Adipose tissue (tissue), 3 donors: ENCODE measurements around the gene CCDC182. TPM values are rescaled to one million over a fixed set of nuclear protein-coding genes. Genes with fewer than 3 reads are reported as not detected.

Experiments
- H3K27ac ChIP-seq: one replicate; pipeline ENCODE4 v1.5.1; 2013; ENCODE audit warnings: low read depth, low read length
- WGBS, 3 donors: extraction: QIAGEN DNeasy Blood & Tissue Kit; methylation state at CpG; one replicate each; pipeline ENCODE4 v1.1.7; 2013; 5-methylcytosine and 5-hydroxymethylcytosine counted together
- polyA plus RNA-seq, 3 donors: library from polyadenylated mRNA; stranded (reverse); fragments of 200-250 nt; gene quantifications; one replicate each; pipeline ENCODE4 v1.2.3, GENCODE V29; 2013
- donor health status: healthy with polysubstance abuse.
- donor health status: Bipolar disorder and iron deficiency.
- donor health status: healthy.

Gene CCDC182
- polyA plus RNA-seq, 3 donors, result not detected

- 76 to 81% (median 78%) methylated on average over 3 of the region's 3 CpGs for WGBS, 3 donors
- H3K27ac ChIP-seq, result no peak overlapping the region
These were observed 7.6 kb downstream of the CCDC182 start for GRCh38 chr17:57737450-57737849.

GRCh38 chr17:57735707-57736106 is 9.4 kb downstream of the CCDC182 start:
- WGBS, 3 donors, result 78 to 85% (median 78%) methylated on average over 6 of the region's 6 CpGs
- H3K27ac ChIP-seq, result no peak overlapping the region

- H3K27ac ChIP-seq, result no peak overlapping the region
- 76 to 91% (median 91%) methylated on average over 3 of the region's 3 CpGs for WGBS, 3 donors
These were observed 9.9 kb downstream of the CCDC182 start for GRCh38 chr17:57735230-57735629.

GRCh38 chr17:57733085-57733484 is 12.0 kb downstream of the CCDC182 start:
- 93 to 99% (median 94%) methylated on average over 2 of the region's 2 CpGs for WGBS, 3 donors
- no peak overlapping the region for H3K27ac ChIP-seq

DNA sequence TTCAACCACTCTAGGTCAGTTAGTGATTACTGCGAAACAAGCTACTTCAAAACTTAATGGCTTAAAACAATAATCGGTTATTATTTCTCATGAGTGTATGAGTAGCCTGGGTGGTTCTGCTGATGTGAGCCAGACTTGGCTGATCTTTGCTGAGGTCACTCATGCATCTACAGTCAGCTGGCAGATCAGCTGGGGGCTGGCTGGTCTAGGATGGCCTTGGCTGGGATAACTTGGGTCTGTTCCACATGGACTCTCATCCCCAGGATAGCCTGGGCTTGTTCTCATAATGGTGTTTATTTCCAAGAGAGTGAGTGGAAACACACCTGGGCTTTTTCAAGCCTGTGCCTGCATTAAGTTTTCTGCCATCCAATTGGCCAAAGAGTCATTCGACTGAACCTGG is 13.0 kb downstream of the CCDC182 start:
- H3K27ac ChIP-seq, result no peak overlapping the region
- 60 to 71% (median 67%) methylated on average over 3 of the region's 3 CpGs for WGBS, 3 donors

GRCh38 chr17:57730026-57730701 is 14.9 kb downstream of the CCDC182 start:
- H3K27ac ChIP-seq, result no peak overlapping the region
- 79 to 89% (median 84%) methylated on average over 3 of the region's 3 CpGs for WGBS, 3 donors

DNA sequence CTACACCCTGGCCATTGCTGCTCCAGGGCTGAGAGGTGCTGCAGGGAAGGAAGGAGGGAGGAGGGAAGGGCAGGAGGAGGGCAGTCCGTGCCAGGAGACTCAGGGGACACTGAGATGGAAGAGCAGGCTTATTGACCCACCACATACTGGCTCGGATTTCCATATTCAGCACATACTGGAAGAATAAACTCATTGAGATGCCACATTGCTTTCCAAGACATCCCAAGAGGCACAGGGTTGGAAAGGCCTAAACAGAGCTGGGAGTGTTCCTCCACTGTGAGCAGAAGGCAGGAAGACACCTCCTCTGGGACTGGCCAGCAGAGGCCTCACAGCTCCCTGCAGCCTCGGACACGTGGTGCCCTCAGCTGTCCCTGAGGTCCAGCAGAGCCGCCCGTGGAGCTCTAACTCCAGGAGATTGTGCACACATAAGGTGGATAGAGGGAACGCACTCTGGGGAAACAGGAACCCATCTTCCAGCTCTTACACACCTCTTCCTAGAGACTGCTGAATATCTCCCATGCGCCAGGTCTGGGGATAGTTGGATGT is 17.4 kb downstream of the CCDC182 start:
- no peak overlapping the region for H3K27ac ChIP-seq
- WGBS, 3 donors, result 61 to 78% (median 75%) methylated on average over 8 of the region's 8 CpGs

DNA sequence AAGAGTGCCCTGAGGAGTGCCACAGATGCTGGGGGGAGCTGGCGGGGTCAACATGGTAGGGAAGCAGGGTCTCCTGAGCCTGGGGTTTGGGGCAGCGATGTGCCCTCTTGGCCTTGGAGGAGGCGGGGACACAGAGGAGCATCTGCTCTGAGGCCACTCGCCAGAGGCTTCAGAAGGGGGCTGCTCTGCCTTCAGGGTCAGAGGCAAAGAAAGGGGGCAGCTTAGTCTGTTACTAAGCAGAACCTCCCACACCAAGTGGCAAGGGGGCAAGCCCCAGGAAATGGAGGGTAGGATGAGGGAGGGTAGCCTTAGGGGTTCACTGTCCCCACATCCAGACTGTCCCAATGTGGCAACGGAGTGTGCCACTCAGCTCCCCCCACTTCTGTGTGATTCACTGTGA is 18.3 kb downstream of the CCDC182 start:
- no peak overlapping the region for H3K27ac ChIP-seq
- 86 to 88% (median 87%) methylated on average over 5 of the region's 5 CpGs for WGBS, 3 donors

DNA sequence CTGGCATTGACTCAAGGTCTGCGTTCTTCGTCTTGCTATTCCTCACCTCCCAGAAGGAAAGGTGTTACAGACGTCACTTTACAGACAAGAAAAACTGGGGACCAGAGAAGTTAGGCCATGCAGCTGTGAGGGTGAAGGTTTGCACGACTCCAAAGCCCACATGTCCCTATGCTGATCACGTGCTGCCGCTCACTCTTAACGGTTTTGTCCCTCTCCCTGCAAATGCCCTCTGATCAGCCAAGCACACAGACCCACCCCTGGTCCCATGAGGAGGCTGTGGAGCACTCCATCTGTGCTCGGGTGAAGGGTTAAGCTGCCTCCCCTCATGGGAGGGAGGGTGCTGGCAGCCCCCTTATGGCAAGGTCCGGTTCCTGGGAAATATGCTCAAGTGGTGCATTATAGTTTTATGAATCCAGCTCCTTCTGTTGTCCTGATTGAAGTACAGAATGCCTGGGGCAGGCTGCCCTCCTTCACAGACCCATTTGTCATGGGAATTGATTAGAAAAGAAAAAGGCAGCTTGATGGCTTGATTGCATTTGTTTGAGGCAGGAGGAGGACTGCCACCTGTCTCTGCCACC is 18.8 kb downstream of the CCDC182 start:
- 73 to 88% (median 77%) methylated on average over 9 of the region's 9 CpGs for WGBS, 3 donors

GRCh38 chr17:57724729-57725125 is 20.4 kb downstream of the CCDC182 start:
- H3K27ac ChIP-seq, result no peak overlapping the region
- WGBS, 3 donors, result 89 to 95% (median 93%) methylated on average over 5 of the region's 5 CpGs

More for the DNA sequence above, 18.8 kb downstream of the CCDC182 start:
- H3K27ac ChIP-seq, result no peak overlapping the region

- 62 to 79% (median 67%) methylated on average over 14 of the region's 14 CpGs for WGBS, 3 donors
- no peak overlapping the region for H3K27ac ChIP-seq
These were observed 20.9 kb downstream of the CCDC182 start for GRCh38 chr17:57724026-57724728.

- 82 to 84% (median 82%) methylated on average over 13 of the region's 13 CpGs for WGBS, 3 donors
- H3K27ac ChIP-seq, result no peak overlapping the region
These were observed 21.6 kb downstream of the CCDC182 start for GRCh38 chr17:57723427-57724025.

GRCh38 chr17:57722704-57723043 is 22.4 kb downstream of the CCDC182 start:
- H3K27ac ChIP-seq, result no peak overlapping the region
- WGBS, 3 donors, result 68 to 80% (median 75%) methylated on average over 7 of the region's 7 CpGs

- 95 to 96% (median 95%) methylated on average over 3 of the region's 3 CpGs for WGBS, 3 donors
- no peak overlapping the region for H3K27ac ChIP-seq
These were observed 23.0 kb downstream of the CCDC182 start for GRCh38 chr17:57721967-57722703.

DNA sequence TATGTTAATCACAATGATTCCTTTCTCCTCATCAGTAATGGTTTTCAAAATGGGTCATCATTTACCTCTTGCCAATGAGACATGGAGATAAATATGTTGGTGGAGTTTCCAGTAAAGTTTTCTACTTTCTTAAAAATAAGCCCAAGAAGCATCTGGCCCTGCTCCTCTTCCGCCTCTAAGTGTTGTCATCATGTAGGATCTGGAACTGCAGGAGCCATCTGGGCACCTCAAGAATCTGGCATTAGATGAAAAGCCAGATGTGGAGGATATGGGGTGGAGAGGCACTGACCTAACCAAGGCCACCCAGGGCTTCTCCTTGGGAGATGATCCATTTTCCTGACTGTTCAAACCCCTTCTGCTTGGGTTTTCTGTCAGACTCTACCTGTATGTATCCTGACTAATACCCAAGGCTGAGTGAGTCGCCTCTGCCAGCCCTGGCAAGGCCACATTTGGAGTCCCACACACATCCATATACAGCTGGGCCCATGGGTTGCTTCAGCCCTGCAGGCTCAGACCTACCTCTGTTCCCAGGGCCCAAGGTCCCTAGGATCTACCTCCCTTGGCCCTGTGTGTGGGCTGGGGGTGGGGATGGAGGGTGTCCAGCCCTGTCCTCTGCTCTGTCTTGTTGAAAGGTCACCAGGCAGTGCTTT is 24.6 kb downstream of the CCDC182 start:
- H3K27ac ChIP-seq, result no peak overlapping the region
- WGBS, 3 donors, result 80 to 92% (median 88%) methylated on average over 2 of the region's 2 CpGs

GRCh38 chr17:57718878-57719277 is 26.2 kb downstream of the CCDC182 start:
- WGBS, 3 donors, result 73 to 85% (median 76%) methylated on average over 8 of the region's 8 CpGs
- H3K27ac ChIP-seq, result no peak overlapping the region

DNA sequence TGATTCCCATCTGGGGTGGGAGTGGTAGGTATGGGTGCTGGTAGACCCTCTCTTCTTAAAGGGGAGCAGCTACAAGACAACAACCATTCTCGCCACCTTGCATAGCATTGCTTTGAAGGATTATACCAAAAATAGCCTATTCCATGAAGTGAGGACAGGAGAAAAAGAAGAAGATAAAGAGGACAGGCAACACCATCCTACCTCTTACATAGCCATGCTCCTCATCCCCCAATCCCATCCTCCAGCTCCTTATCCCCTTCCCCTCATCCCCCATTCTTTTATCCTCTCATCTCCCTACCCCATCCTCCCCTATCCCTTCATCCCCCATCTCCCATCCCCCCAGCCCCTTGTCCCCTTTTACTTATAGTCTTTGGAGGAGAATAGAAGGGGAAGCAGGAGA is 29.1 kb downstream of the CCDC182 start:
- 89 to 93% (median 91%) methylated on average over 1 of the region's 1 CpG for WGBS, 3 donors
- no peak overlapping the region for H3K27ac ChIP-seq

GRCh38 chr17:57714665-57715180 is 30.4 kb downstream of the CCDC182 start:
- WGBS, 3 donors, result 39 to 51% (median 50%) methylated on average over 7 of the region's 7 CpGs
- H3K27ac ChIP-seq, result no peak overlapping the region
